ENCODE results near the gene VPS52.

- no peak for TF ChIP-seq CTCF (conservative IDR thresholded peaks at IDR 0.05 in 1 of 2, IDR thresholded peaks at IDR 0.05 in 1 of 2; ENCODE audit: low read depth in 1 of 2, low read length in 2 of 2)
- no peak for TF ChIP-seq EZH2 (IDR thresholded peaks at IDR 0.05; ENCODE audit: low read length, missing control alignments)
These were observed 17.1 kb downstream of the VPS52 start for GRCh38 chr6:33254591-33254990.

Measured in fibroblast of lung (primary cell).